ENCODE measurements around the gene MGLL. TPM values are rescaled to one million over a fixed set of nuclear protein-coding genes. Genes with fewer than 3 reads are reported as not detected.

Gene MGLL
- total RNA-seq, 1 experiment from 2014 or later, result 12.6 TPM

DNA sequence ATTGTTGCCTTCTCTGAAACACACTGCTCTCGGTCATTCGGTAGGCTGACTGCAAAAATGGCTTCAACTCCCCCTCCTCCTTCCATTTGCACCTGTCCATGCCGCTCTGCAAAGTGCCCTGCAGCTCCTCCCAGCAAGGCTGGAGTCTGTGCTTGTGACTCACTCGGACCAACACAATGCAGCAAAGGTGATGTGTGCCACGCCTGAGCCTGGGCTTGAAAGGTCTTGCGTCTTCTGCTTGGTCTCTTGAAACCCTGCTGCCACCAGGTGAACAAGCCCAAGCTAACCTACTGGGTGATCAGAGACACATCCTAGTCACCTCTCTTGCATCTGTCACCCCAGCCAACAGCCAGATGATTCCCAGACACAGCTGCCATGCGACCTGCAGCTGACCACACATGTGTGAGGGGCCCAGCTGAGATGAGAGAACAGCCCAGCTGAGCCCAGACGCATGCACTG is 71.1 kb downstream of the MGLL start:
- no peak for TF ChIP-seq CTCF (IDR thresholded peaks at IDR 0.05; ENCODE audit: unreplicated experiment)
- POLR2A ChIA-PET, result interaction anchor here (0.9 to 1.4 kb wide), 4 partner anchors 9 to 209 kb away, joined by 3 to 6 read pairs (median 4); no protein-coding TSS in a partner anchor
- no peak overlapping the region for H3K27ac Mint-ChIP-seq (ENCODE audit: low read depth, unreplicated experiment)
- CTCF ChIA-PET, result interaction anchor here (0.6 to 2.0 kb wide), 4 partner anchors 12 to 1874 kb away, joined by 3 to 9 read pairs (median 3); no protein-coding TSS in a partner anchor
- H3K36me3 Mint-ChIP-seq (ENCODE audit: insufficient read depth, unreplicated experiment), result no peaks in the 10 kb centered on the region
- intact Hi-C loops (cut with micrococcal nuclease), result no loop called here
- peak; percentile 74 for DNase-seq (ENCODE audit: unreplicated experiment)
- H3K27me3 Mint-ChIP-seq (ENCODE audit: insufficient read depth, unreplicated experiment), result no peaks in the 10 kb centered on the region
- H3K4me3 Mint-ChIP-seq (ENCODE audit: unreplicated experiment), result peak overlapping the region; percentile 4
- H3K9me3 Mint-ChIP-seq (ENCODE audit: unreplicated experiment), result no peaks in the 10 kb centered on the region
- no TSS peak for BruUV-seq (replicated peaks)
- H3K4me1 Mint-ChIP-seq (ENCODE audit: insufficient read depth, unreplicated experiment), result peaks cover 46% of the 10 kb centered on the region

DNA sequence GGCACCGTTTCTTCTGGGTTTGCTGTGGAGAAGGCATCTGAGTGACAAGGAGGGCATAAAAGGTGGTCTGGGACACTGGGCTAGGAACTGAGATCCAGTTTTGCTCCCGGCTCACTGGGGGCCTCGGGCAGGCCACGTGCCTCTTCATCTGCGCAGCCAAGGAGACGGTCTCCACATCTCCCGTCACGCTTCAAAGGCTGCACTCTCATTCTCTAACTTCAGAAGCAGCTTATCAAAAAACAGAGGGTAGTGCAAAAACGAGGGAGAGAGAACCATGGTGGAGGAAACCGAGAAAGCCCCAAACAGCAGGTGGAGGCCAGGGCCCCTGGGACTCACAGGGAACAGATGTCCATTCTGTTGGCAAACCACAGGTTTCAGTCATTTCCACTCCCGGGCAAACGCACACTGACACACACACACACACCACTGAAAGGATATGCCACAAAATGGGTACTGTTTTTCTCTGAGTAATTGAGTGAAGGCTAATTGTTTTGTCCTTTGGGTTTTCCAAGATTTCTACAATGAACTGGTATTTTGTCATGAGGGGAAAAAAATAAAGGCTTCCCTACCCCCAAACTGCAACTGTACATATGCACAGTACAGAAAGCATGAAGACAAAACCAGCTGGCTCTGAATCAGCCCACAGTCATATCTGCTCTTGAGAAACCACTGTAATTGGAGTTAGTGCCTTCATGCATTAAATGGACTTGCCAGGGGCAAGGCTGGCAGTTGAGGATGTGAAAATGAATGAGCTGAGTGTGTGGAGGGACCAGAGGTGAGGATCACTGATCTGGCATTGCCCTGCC is 71.9 kb downstream of the MGLL start:
- no peak for TF ChIP-seq CTCF (IDR thresholded peaks at IDR 0.05; ENCODE audit: unreplicated experiment)
- H3K4me3 Mint-ChIP-seq (ENCODE audit: unreplicated experiment), result peak overlapping the region; percentile 4

DNA sequence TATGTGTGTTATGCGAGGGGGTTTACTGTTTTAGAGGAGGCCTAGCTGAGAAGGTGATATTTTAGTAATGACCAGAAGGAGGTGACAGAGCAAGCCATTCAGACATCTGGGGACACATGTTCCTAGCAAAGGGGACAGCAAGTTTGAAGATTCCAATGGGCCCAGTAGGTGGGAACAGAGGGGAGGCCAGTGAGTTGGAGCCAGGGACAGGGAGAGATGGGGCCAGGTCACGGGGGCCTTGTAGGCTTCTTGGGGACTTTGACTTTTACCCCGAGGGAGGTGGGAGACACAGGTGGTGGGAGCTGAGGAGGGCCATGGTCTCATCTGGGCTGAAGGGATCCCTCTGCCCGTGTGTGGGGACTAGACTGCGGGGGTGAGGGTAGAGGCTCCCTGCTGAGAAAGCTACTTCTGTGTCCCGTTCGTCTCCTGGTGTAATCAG is 72.5 kb downstream of the MGLL start:
- Mint-ChIP-seq H3K27ac (ENCODE audit: low read depth, unreplicated experiment) (no peak overlapping the region), H3K4me3 (ENCODE audit: unreplicated experiment) (no peak overlapping the region), H3K4me1 (ENCODE audit: insufficient read depth, unreplicated experiment) (peaks cover 46% of the 10 kb centered on the region), H3K9me3 (ENCODE audit: unreplicated experiment) (no peaks in the 10 kb centered on the region), H3K36me3 (ENCODE audit: insufficient read depth, unreplicated experiment) (no peaks in the 10 kb centered on the region), H3K27me3 (ENCODE audit: insufficient read depth, unreplicated experiment) (no peaks in the 10 kb centered on the region)
- BruUV-seq (replicated peaks), result no TSS peak
- ChIA-PET POLR2A (interaction anchor here (1.4 to 1.7 kb wide), 2 partner anchors 10 to 71 kb away, joined by 4 read pairs; no protein-coding TSS in a partner anchor), CTCF (interaction anchor here (0.6 to 2.0 kb wide), 6 partner anchors 13 to 291 kb away, joined by 3 to 9 read pairs (median 3); no protein-coding TSS in a partner anchor)
- DNase-seq (ENCODE audit: unreplicated experiment), result no peak
- TF ChIP-seq CTCF (IDR thresholded peaks at IDR 0.05; ENCODE audit: unreplicated experiment), result no peak
- intact Hi-C loops (cut with micrococcal nuclease), result loop anchor here (2.0 to 5.0 kb wide), 4 partner anchors 58 to 221 kb away; partner anchors contain the start of genes MGLL and TPRA1

More for the DNA sequence above, 71.9 kb downstream of the MGLL start:
- CTCF ChIA-PET, result interaction anchor here (0.5 to 2.0 kb wide), 7 partner anchors 12 to 1045 kb away, joined by 3 to 9 read pairs (median 3); no protein-coding TSS in a partner anchor
- Mint-ChIP-seq H3K27me3 (ENCODE audit: insufficient read depth, unreplicated experiment) (no peaks in the 10 kb centered on the region), H3K27ac (ENCODE audit: low read depth, unreplicated experiment) (no peak overlapping the region), H3K9me3 (ENCODE audit: unreplicated experiment) (no peaks in the 10 kb centered on the region), H3K36me3 (ENCODE audit: insufficient read depth, unreplicated experiment) (no peaks in the 10 kb centered on the region), H3K4me1 (ENCODE audit: insufficient read depth, unreplicated experiment) (peaks cover 46% of the 10 kb centered on the region)
- BruUV-seq (replicated peaks), result no TSS peak
- DNase-seq (ENCODE audit: unreplicated experiment), result peak; percentile 82
- POLR2A ChIA-PET, result interaction anchor here (0.6 to 1.7 kb wide), 6 partner anchors 10 to 587 kb away, joined by 3 to 6 read pairs (median 4); no protein-coding TSS in a partner anchor
- intact Hi-C loops (cut with micrococcal nuclease), result no loop called here

GRCh38 chr3:127749361-127749760 is 73.0 kb downstream of the MGLL start:
- BruUV-seq (replicated peaks), result no TSS peak
- TF ChIP-seq CTCF (IDR thresholded peaks at IDR 0.05; ENCODE audit: unreplicated experiment), result no peak
- intact Hi-C loops (cut with micrococcal nuclease), result loop anchor here (2.0 to 5.0 kb wide), 4 partner anchors 57 to 221 kb away; partner anchors contain the start of genes MGLL and TPRA1
- Mint-ChIP-seq H3K27ac (ENCODE audit: low read depth, unreplicated experiment) (peak overlapping the region; percentile 73), H3K27me3 (ENCODE audit: insufficient read depth, unreplicated experiment) (no peaks in the 10 kb centered on the region), H3K4me1 (ENCODE audit: insufficient read depth, unreplicated experiment) (peaks cover 46% of the 10 kb centered on the region), H3K4me3 (ENCODE audit: unreplicated experiment) (no peak overlapping the region), H3K9me3 (ENCODE audit: unreplicated experiment) (no peaks in the 10 kb centered on the region), H3K36me3 (ENCODE audit: insufficient read depth, unreplicated experiment) (no peaks in the 10 kb centered on the region)
- DNase-seq (ENCODE audit: unreplicated experiment), result no peak
- ChIA-PET CTCF (interaction anchor here (0.6 to 1.1 kb wide), 2 partner anchors 36 to 55 kb away, joined by 3 to 4 read pairs; no protein-coding TSS in a partner anchor), POLR2A (interaction anchor here (1.7 kb wide), 1 partner anchor 72 kb away, joined by 4 read pairs; no protein-coding TSS in a partner anchor)

All from MCF 10A (cell line).